ENCODE data around the gene ERVFRD-1.

The ERVFRD-1 gene

GRCh38 chr6:11085758-11086435, 25.6 kb downstream of the ERVFRD-1 start:
- DNase-seq: no peak

- no peak for DNase-seq
Measured at GRCh38 chr6:11083956-11084355, 27.6 kb downstream of the ERVFRD-1 start.

GRCh38 chr6:11083491-11083890, 28.0 kb downstream of the ERVFRD-1 start:
- DNase-seq: no peak

DNA sequence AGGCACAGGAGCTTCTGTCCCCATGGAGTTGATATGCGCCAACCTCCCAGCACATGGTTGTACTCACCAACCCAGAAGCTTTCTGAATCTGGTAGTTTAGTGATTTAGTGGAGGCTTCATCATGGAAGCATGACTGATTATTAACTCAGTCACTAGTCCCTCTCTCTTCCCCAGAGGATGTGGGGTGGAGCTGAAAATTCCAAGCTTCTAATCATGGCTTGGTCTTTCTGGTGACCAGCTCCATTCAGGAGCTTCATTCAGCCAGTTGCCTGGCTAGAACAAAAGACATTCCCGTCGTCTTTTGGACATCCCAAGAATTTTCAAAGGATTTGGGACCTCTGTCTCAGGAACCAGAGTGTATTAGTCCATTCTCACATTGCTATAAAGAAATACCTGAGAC, 31.2 kb downstream of the ERVFRD-1 start:
- DNase-seq: no peak

DNA sequence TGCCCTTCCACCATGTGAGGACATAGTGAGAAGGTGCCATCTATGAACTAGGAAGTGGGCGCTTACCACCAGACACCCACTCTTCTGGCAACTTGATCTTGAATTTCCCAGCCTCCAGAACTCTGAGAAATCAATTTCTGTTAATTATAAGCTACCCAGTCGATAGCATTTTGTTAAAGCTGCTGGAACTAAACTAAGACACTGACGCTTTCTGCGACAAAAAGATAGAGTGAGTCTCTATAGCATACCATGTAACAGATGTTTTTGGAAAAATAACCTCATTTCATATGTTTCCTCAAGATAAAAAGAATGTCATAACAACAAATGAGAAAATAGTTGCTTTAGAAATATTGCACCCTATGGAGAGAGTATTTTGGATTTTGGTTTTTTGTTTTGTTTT, 33.3 kb downstream of the ERVFRD-1 start:
- no peak for DNase-seq

- DNase-seq: no peak
Measured at GRCh38 chr6:11076540-11076939, 35.0 kb downstream of the ERVFRD-1 start.

DNA sequence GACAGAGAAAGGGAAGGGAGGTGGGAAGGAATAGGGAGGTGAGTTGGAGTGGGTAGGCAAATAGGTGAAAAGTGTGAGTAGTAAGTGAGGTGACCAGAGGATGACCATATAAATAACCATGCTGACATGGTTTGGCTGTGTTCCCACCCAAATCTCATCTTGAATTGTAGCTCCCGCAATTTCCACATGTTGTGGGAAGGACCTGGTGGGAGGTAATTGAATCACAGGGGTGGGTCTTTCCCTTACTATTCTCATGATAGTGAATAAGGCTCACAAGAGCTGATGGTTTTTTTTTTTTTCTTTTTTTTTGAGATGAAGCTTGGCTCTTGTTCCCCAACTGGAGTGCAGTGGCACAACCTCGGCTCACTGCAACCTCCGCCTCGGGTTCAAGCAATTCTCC, 39.4 kb downstream of the ERVFRD-1 start:
- no peak for DNase-seq

DNA sequence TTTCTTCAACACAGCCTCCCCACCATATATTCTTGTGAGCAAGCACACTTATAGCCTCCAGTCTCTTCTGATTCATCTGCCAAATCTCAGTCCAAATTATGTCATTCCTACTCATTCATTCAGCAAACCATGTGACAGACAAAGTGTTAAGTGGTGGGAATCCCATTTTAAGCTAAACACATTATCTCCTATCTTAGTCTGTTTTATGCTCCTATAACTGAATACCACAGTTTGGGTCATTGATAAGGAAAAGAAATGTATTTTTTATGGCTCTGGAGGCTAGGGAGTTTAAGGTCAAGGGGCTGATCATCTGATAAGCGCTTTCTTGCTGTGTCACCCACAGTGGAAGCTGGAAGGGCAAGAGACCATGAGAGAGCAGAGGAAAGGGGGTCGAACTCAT, 41.8 kb downstream of the ERVFRD-1 start:
- DNase-seq: no peak

DNA sequence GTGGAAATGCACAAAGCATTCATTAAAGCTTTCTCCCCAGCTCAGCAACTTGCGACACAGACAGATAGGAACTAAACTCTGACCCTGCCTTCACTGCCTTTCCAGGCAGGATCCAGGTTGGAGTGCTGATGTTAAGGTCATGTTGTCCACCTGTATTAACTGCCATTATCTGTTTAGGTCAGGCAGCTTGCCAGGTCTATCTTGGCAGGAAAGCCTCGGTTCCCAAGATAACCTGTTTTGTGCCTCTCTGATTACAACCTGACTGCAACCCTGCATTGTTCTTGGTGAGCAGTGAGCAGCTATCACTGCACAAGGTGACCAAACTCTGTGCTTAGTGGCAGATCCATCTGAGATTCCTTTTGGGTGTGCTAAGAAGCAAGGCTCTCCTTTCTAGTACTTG, 44.2 kb downstream of the ERVFRD-1 start:
- DNase-seq: no peak

- DNase-seq: no peak
Measured at GRCh38 chr6:11066505-11067347, 44.8 kb downstream of the ERVFRD-1 start.

GRCh38 chr6:11065436-11066202, 45.9 kb downstream of the ERVFRD-1 start:
- no peak for DNase-seq

- no peak for DNase-seq
Measured at GRCh38 chr6:11064836-11065235, 46.7 kb downstream of the ERVFRD-1 start.

DNA sequence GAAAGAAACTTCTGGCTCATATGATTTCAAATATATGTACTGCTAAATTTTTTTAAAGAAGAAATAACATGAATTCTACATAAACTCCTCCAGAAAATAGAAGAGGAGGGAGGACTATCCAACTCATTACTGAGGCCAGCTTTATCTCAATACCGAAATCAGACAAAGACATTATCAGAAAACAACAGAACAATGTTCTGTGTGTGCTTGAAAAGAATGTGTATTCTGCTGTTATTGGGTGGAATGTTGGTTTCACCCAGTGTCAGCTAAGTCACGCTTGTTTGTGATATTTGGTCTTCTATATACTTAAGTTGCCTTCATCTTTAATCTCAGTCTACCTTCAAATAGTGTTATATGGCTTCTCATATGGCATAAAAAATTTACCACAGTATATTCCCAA, 48.8 kb downstream of the ERVFRD-1 start:
- no peak for DNase-seq

DNA sequence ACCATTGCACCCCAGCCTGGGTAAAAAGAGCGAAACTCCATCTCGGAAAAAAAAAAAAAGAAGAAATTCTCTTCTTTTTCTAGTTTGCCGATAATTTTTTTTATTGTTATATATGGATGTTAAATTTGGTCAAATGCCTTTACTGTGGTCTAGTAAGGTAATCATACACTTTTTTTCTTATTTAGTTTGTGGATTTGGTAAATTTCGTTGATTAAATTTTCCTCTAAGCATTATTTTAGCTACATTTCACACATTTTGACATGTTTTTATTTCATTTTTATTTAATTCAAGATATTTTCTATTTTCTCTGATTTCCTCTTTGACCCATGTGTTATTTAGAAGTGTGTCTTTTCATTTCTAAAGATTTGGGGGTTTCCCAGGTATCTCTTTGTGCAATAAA, 49.4 kb downstream of the ERVFRD-1 start:
- DNase-seq: no peak

GRCh38 chr6:11058406-11058805, 53.1 kb downstream of the ERVFRD-1 start:
- DNase-seq: no peak

- no peak for DNase-seq
Measured at GRCh38 chr6:11056871-11057270, 54.7 kb downstream of the ERVFRD-1 start.

GRCh38 chr6:11055127-11055627, 56.3 kb downstream of the ERVFRD-1 start:
- no peak for DNase-seq

DNA sequence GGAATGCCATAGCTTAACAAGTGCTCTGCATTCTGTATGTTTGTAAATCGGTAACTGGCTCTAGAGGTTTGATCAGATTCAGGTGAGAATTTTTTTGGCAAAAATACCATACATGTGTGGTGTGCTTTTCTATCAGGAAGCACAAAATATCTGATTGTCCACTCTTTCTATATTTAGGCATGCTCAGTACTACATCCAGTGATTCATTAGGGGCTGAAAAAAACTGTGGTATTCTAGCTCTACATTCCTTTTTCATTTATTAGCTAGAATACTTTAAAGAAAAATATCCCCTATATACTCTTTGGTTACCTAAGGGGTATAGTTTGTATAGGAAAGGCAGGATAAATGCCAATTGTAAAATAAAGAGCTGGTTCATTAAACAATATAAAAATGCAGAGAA, 56.8 kb downstream of the ERVFRD-1 start:
- no peak for DNase-seq

DNA sequence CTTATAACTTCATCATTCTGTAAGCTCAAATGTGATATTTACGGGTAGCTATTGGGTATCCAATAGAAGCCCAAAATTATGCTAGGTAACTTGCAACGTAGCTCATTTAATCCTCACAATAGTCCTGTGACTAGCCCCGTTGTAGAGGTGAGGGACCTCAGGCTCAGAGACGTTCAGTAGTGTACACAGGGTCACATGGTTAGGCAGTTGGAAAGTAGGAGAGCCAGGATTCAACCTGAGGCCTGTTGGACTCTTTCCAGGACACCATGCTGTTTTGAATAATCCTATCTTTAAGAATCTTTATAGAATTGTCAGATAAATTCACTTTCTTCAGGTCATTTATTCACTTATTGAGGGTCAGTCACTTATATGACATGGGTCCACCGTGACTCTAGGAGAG, 58.2 kb downstream of the ERVFRD-1 start:
- DNase-seq: no peak
